NCI-H1105 treated with DMSO at 0.1 percent for 48 hours (cell line): ENCODE measurements around the gene NKAIN2.
"Not testable (repeated sequence)": the region's sequence is repeated elsewhere in the genome, so short reads cannot be mapped to it uniquely, and the experiment has no call there.

Experiments used
- DNase-seq: peaks from one replicate; lab custom pipeline; 2025; lab: John Stamatoyannopoulos, UW

The NKAIN2 gene

DNA sequence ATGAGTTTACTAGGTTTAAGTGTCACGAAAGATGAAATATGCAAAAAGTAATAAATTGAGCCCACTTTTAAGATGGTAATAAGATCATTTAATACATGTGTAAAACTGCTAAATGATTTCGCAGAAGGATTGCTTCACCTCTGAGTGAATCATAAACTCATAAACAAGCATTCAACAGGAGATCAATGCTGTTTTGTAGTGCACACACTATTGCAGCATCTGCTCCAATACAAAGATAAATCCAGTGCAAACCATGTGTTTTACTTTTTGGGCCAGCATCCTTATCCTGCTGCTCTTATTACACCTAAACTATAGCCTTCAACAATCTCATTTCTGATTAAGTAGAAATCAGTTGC is 400.1 kb downstream of the NKAIN2 start:
- DNase-seq = no peak

DNA sequence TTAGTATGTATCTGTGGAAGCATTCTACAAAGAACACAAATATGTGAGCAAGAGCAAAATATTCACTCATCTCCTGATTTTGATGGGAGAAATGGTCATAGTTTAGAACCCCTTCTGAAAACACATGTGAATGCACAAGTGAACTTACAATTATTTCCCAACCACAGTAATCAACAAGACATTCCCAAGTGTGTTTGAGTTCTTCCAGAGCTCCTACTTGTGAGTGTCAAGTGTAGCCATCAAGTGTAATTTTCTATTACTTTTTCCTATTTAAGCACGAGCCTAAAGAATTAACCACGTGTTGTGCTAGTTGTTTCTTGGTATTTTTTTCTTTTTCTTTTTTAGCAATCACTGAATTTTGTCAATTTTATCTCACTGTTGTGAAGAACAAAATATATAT is 402.3 kb downstream of the NKAIN2 start:
- no peak for DNase-seq

GRCh38 chr6:124223611-124224345 is 420.1 kb downstream of the NKAIN2 start:
- no peak for DNase-seq

DNA sequence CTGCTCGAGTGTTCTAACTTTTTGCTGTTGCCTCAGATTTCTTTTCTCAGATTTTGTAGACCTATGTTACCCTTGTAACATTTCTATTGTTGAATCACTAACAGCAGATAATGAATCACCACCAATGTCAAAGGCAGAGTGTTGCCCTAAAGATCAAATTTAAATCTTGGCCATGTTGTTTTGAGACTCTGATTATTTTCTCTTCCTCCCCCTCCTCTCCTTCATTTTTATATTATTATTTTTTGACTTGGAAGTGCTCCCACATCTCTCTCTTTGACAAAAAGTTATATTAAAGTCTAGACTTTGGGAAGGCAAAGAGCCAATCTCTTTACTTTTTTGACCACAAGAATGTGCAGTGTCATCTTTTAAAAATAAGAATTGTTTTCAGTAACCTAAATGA is 422.7 kb downstream of the NKAIN2 start:
- no peak for DNase-seq

DNA sequence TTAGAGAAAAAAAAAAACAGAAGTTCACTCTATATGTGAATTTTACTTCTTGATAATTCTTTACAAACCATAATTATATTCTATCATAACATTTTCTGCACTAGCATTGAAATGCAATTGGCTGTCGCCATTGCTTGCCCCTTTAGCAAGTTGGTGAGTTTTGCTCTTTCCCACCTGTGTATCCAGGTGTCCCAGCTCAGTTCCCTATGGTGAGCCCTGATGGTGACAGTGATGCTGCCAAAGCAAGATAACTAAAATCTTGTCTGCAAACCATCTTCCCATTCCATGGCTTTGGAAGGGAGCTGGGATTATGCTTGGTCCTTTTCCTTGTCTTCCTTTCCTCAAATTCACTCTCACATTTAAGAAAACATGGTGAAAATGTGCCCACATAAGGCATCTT is 429.6 kb downstream of the NKAIN2 start:
- no peak for DNase-seq

- DNase-seq = no peak
Measured at GRCh38 chr6:124234801-124235200, 431.1 kb downstream of the NKAIN2 start.

GRCh38 chr6:124237911-124238310 is 434.2 kb downstream of the NKAIN2 start:
- DNase-seq = no peak

GRCh38 chr6:124238408-124238807 is 434.7 kb downstream of the NKAIN2 start:
- not testable (repeated sequence) for DNase-seq

- peak; percentile 92 for DNase-seq
Measured at GRCh38 chr6:124254941-124255685, 451.4 kb downstream of the NKAIN2 start.

DNA sequence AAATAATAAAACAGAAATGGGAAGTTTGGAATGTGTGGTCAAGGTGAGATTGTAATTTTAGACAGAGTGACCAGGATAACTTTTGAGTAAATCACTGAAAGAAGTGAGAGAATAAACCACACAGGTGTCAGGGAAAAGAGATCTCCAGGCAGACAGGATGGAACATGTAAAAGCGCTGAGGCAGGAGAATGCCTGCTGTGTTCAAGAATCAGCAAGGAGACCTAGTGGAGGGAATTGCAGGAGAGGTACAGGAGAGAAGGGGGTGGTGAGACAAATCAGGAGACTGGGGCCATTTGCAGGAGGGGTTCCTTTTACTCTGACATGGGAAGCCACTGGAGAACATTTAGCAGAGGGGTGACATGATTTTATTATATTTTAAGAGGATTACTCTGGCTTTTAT is 456.7 kb downstream of the NKAIN2 start:
- no peak for DNase-seq

DNA sequence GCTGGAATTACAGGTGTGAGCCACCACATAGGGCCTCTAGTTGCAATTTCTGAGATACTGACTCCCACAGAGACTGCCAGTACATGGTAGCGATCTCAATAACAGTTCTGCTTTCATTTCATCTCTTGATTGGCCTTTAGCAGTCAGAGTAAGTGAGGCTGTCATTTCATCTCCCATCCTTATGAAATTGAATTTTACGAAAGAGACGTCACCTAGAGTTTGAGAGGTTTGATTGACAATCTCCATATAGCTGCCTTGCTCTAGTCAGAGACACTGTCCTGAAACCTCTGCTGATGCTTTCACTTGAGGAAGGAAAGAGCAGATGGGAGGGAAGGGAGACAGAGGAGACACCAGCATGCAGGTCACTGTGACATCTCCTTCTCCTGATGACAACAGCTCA is 466.1 kb downstream of the NKAIN2 start:
- no peak for DNase-seq

- DNase-seq = no peak
Measured at GRCh38 chr6:124273701-124274100, 470.0 kb downstream of the NKAIN2 start.

GRCh38 chr6:124282541-124282940 is 478.9 kb downstream of the NKAIN2 start:
- DNase-seq = no peak

- DNase-seq = no peak
Measured at GRCh38 chr6:124283486-124283885, 479.8 kb downstream of the NKAIN2 start.

GRCh38 chr6:124285146-124285545 is 481.5 kb downstream of the NKAIN2 start:
- DNase-seq = no peak

DNA sequence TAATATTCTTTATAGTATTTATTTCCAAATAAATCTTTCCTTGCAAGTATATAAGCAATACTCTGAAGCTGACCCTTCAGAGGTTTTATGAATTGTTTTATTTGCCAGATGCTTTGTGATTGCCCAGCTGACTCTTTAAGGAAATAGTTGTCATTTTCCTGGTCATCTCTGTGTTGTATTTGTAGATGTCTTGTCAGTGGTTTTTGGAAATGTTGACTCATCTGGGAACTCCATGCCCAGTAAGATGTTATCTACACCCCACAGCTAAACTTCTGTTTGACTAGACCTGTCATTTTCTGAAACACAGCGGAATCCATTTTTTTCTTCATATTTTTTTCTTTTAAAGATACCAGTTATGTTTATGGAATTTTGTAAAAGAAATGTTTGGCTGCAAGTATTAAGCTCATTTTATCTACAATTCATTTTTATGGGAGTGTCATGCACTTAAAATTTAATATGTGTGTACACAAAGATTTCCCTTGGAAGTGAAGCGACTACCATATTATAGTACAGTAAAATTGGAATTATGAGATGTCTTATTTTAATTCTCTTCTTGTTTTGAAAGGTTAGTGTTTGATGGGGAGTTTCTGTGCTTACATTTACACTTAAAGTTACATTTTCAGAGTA is 491.0 kb downstream of the NKAIN2 start:
- no peak for DNase-seq

DNA sequence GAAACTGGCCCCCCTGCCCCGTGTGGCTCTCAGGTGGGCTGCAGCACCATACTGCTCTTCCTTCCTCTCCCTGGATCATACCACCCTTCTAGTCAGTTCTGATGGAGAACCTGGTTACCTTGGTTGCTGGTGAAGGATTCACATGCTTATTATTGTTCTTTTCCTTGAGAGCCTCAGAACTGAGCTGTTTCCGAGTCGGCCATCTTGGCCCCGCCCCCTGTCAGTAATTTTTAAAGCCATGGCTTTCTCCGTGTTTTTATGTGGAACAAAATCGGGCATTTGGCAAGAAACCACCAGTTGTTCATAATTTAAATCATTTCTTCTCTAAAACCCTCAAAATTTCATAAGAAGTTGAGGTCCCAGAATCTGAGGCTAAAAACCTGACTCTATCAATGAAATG is 493.8 kb downstream of the NKAIN2 start:
- no peak for DNase-seq

GRCh38 chr6:124298730-124299129 is 495.1 kb downstream of the NKAIN2 start:
- no peak for DNase-seq

DNA sequence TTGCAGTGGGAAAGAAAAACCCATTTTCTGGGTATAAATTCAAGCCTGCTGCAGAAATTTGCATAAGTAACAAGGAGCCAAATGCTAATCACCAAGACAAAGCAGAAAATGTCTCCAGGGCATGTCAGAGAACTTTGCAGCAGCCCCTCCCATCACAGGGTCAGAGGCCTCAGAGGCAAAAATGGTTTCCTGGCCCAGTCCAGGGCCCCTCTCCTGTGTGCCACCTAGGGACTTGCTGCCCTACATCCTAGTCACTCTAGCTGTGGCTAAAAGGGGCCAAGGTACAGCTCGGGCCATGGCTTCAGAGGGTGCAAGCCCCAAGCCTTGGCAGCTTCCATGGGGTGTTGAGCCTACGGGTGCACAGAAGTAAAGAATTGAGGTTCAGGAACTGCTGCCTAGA is 497.2 kb downstream of the NKAIN2 start:
- DNase-seq = not testable (repeated sequence)

GRCh38 chr6:124303971-124304370 is 500.3 kb downstream of the NKAIN2 start:
- no peak for DNase-seq

DNA sequence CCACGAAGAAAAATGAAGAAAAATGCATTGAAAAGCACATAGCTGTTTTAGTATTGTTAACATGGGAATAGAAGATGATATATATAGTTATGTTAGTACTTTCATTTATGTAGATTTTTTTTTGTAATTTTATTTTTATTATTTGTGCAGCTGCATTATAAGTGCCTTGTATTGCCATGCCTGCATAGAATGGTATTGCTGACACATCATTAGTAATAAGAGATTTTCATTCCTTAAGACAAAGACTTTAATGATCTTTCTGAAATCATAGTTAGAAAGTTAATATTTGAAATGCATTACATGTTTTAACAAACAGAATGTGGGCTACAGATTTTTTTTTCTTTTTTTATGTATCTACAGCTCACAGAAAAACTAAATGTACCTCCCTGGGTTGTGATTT is 506.5 kb downstream of the NKAIN2 start:
- DNase-seq = no peak

GRCh38 chr6:124319410-124319809 is 515.7 kb downstream of the NKAIN2 start:
- DNase-seq = peak; percentile 30

DNA sequence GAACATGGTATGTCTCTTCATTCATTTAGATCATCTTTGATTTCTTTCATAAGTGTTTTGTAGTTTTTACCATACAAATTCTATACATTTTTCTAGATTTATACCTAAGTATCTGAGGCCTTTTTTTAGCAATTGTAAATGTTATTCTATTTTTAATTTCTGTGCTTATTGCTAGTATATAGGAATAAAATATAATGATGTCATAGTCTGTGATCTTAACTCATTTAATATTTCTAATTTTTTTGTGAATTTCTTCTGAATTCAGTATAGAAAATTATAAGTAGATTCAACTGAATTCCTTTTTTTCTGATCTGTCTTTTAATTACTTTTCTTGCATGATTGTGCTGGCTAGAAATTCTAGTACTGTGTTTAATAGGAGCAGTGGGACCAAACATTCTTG is 520.6 kb downstream of the NKAIN2 start:
- DNase-seq = no peak
